Measurements from ENCODE around the gene ABCA13.

ABCA13 gene

GRCh38 chr7:48458701-48459524, 287.7 kb downstream of the ABCA13 start:
- H3K27ac ChIP-seq: no peak overlapping the region
- no peaks in the 10 kb centered on the region for H3K27me3 ChIP-seq (replicated peaks)
- TF ChIP-seq, protein P1, sequence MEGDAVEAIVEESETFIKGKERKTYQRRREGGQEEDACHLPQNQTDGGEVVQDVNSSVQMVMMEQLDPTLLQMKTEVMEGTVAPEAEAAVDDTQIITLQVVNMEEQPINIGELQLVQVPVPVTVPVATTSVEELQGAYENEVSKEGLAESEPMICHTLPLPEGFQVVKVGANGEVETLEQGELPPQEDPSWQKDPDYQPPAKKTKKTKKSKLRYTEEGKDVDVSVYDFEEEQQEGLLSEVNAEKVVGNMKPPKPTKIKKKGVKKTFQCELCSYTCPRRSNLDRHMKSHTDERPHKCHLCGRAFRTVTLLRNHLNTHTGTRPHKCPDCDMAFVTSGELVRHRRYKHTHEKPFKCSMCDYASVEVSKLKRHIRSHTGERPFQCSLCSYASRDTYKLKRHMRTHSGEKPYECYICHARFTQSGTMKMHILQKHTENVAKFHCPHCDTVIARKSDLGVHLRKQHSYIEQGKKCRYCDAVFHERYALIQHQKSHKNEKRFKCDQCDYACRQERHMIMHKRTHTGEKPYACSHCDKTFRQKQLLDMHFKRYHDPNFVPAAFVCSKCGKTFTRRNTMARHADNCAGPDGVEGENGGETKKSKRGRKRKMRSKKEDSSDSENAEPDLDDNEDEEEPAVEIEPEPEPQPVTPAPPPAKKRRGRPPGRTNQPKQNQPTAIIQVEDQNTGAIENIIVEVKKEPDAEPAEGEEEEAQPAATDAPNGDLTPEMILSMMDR (IDR thresholded peaks at IDR 0.05; ENCODE audit: low read depth, low read length, missing control alignments): no peak

GRCh38 chr7:48466713-48467112, 295.5 kb downstream of the ABCA13 start:
- H3K4me3 ChIP-seq (ENCODE audit: low read depth, low read length): no peak overlapping the region
- in situ Hi-C loops (cut with HindIII; ENCODE audit: low pct_ligation_motif_present, low sequenced_read_pairs): no loop called here
- DNase-seq: no peak
- H3K27ac ChIP-seq: no peak overlapping the region
- H3K27me3 ChIP-seq (replicated peaks): no peaks in the 10 kb centered on the region
- H3K36me3 ChIP-seq (replicated peaks): no peaks in the 10 kb centered on the region
- TF ChIP-seq, protein P1 (IDR thresholded peaks at IDR 0.05; ENCODE audit: low read depth, low read length, missing control alignments): no peak

More at GRCh38 chr7:48458701-48459524, 287.7 kb downstream of the ABCA13 start:
- no peak for DNase-seq
- no peaks in the 10 kb centered on the region for H3K36me3 ChIP-seq (replicated peaks)
- H3K4me3 ChIP-seq (ENCODE audit: low read depth, low read length): no peak overlapping the region
- in situ Hi-C loops (cut with HindIII; ENCODE audit: low pct_ligation_motif_present, low sequenced_read_pairs): no loop called here

DNA sequence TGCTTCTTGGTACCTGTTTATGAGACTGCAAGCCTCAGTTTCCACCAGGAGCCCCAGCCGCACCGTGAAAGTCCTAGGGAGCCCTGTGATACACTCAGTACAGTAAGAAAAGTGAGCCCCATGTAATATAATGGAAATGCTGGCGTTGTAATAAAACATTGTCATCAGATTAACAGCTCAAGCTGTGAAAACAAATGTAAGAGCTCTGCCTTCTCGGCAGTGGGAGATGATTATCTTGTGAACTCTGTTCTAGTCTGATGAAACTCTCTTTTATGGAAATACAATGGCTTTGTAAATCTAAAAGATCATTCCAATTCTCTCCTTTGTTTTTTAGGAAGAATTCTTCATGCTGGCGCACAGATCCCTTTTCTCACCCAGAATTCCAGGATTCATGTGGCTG, 299.9 kb downstream of the ABCA13 start:
- in situ Hi-C loops (cut with HindIII; ENCODE audit: low pct_ligation_motif_present, low sequenced_read_pairs): no loop called here
- Histone ChIP-seq H3K27ac (no peak overlapping the region), H3K36me3 (replicated peaks) (no peaks in the 10 kb centered on the region), H3K27me3 (replicated peaks) (no peaks in the 10 kb centered on the region), H3K4me3 (ENCODE audit: low read depth, low read length) (no peak overlapping the region)
- TF ChIP-seq, protein P1 (IDR thresholded peaks at IDR 0.05; ENCODE audit: low read depth, low read length, missing control alignments): no peak
- no peak for DNase-seq

DNA sequence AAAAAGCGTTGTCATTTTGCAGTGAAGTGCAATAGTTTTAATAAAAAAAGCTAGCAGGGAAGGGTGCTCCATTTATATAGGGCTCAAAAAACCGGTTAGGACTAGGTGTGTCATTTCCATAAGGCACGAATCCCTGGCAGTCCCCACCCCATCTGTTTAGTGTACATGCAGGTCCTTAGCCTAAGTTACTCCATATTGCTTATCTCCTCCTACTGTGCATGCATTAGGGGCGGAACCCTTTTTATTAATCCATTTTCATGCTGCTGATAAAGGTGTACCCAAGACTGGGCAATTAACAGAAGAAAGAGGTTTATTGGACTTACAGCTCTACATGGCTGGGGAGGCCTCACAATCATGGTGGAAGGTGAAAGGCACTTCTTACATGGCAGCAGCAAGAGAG, 301.4 kb downstream of the ABCA13 start:
- in situ Hi-C loops (cut with HindIII; ENCODE audit: low pct_ligation_motif_present, low sequenced_read_pairs): no loop called here
- DNase-seq: no peak
- TF ChIP-seq, protein P1 (IDR thresholded peaks at IDR 0.05; ENCODE audit: low read depth, low read length, missing control alignments): no peak
- no peak overlapping the region for H3K27ac ChIP-seq
- no peak overlapping the region for H3K4me3 ChIP-seq (ENCODE audit: low read depth, low read length)
- H3K36me3 ChIP-seq (replicated peaks): no peaks in the 10 kb centered on the region
- H3K27me3 ChIP-seq (replicated peaks): no peaks in the 10 kb centered on the region

DNA sequence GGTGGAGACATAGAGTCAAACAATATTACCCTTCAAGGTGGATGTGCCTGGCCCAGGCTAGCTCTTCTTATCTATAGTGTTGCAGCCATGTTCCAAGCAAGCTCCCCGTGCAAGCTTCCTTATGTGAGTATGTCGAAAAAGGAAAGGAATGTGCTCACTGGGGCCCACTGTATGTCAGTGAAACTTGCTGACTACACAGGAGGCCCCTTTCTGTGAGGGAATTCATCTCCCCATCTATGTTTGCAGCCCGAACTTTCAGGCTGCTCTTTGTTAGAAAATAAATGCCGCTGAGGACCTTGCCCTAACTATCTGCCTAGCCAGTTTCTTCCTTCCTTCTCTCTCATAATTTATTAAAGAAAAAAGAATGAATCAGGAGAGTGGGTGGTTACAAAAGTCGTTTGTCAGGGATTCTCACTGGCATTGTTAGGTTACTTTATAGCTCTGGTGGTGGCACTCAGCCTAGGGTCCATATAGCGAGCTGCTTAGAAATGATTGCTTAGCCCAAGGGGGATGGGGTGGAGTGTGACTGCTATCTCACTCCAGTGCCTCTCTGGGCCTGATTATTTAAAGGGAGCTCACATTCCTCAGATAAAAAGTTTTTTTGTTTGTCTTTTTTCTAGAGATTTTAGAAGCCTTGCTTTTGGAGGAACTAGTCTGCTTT, 302.1 kb downstream of the ABCA13 start:
- Histone ChIP-seq H3K4me3 (ENCODE audit: low read depth, low read length) (no peak overlapping the region), H3K36me3 (replicated peaks) (no peaks in the 10 kb centered on the region), H3K27ac (no peak overlapping the region), H3K27me3 (replicated peaks) (no peaks in the 10 kb centered on the region)
- TF ChIP-seq, protein P1 (IDR thresholded peaks at IDR 0.05; ENCODE audit: low read depth, low read length, missing control alignments): no peak
- no peak for DNase-seq
- in situ Hi-C loops (cut with HindIII; ENCODE audit: low pct_ligation_motif_present, low sequenced_read_pairs): no loop called here
